Activated naive CD8-positive, alpha-beta T cell treated with anti-CD3 and anti-CD28 coated beads, Interleukin-2, amount 50 U/mL, for 24 hours (primary cell): Measurements from ENCODE around the gene CARNS1.

Source experiments
- ATAC-seq: fragments of 150-1000 bp; cut with Tn5 transposase; one replicate; pipeline ENCODE4 v1.10.0; 2021
- DNase-seq: peaks from one replicate; pipeline ENCODE4 v3.0.0; 2021
- H3K27ac Mint-ChIP-seq: one replicate; pipeline ENCODE4 v1.8.0; 2021; ENCODE audit warnings: mild to moderate bottlenecking, mixed read lengths
- H3K27me3 Mint-ChIP-seq: one replicate; pipeline ENCODE4 v1.8.0; 2021; ENCODE audit warnings: mixed read lengths
- H3K36me3 Mint-ChIP-seq: one replicate; pipeline ENCODE4 v1.8.0; 2021; ENCODE audit warnings: low read depth, mixed read lengths
- H3K4me1 Mint-ChIP-seq: one replicate; pipeline ENCODE4 v1.8.0; 2021; ENCODE audit warnings: mixed read lengths
- H3K4me3 Mint-ChIP-seq: one replicate; pipeline ENCODE4 v1.8.0; 2021; ENCODE audit warnings: mild to moderate bottlenecking, moderate library complexity, mixed read lengths
- H3K9me3 Mint-ChIP-seq: one replicate; pipeline ENCODE4 v1.8.0; 2021; ENCODE audit warnings: mixed read lengths

The CARNS1 gene

DNA sequence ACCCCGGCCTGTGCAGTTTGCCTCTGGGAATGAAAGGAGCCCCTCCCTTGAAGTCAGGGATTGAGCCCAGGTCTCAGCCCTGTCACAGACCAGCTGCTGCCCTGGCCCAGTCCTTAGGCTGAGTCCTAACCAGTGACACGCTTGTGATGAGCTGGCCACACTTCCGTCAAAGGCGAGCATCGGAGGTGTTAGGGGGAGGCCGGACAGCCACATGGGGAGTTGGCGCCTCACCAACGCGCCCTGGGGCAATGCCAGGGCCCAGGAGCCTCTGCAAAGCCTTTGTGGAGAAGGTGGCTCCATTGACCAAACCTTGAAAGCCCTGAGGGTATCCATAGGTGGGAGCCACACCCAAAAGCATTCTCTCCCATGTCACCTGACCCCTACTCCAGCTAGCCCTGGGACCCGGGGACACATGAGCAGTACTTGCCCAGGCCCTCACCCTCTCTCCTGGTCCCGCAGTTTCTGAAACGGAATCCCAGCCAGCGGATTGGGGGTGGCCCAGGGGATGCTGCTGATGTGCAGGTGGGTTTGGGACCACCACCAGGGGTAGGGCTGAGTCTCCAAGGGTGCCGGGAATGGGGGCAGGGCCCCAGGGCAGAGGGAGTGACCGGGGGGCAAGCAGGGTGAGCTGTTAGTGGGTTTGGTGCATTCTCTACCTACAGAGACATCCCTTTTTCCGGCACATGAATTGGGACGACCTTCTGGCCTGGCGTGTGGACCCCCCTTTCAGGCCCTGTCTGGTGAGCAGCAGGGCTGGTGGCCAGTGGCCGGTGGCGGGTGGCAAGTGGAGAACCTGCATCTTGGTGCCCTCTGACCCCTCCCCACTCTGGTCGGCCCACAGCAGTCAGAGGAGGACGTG lies 18.3 kb downstream of the CARNS1 start:
- H3K4me1 Mint-ChIP-seq = peaks cover 61% of the 10 kb centered on the region
- peak overlapping the region; percentile 76 for H3K27ac Mint-ChIP-seq
- peak overlapping the region; percentile 58 for H3K4me3 Mint-ChIP-seq
- DNase-seq (no peak), ATAC-seq (no peak)
- H3K36me3 Mint-ChIP-seq = peaks cover 28% of the 10 kb centered on the region
- no peaks in the 10 kb centered on the region for H3K27me3 Mint-ChIP-seq
- no peaks in the 10 kb centered on the region for H3K9me3 Mint-ChIP-seq

GRCh38 chr11:67434395-67434881 lies 19.0 kb downstream of the CARNS1 start:
- H3K36me3 Mint-ChIP-seq = peaks cover 34% of the 10 kb centered on the region
- peak overlapping the region; percentile 58 for H3K4me3 Mint-ChIP-seq
- peaks cover 63% of the 10 kb centered on the region for H3K4me1 Mint-ChIP-seq
- ATAC-seq (peak; percentile 5), DNase-seq (no peak)
- H3K9me3 Mint-ChIP-seq = no peaks in the 10 kb centered on the region
- peak overlapping the region; percentile 76 for H3K27ac Mint-ChIP-seq
- no peaks in the 10 kb centered on the region for H3K27me3 Mint-ChIP-seq

GRCh38 chr11:67435031-67435726 lies 19.7 kb downstream of the CARNS1 start:
- Mint-ChIP-seq H3K4me3 (peak overlapping the region; percentile 94), H3K36me3 (peaks cover 35% of the 10 kb centered on the region)
- peak; percentile 69 for DNase-seq

GRCh38 chr11:67435727-67436458 lies 20.4 kb downstream of the CARNS1 start:
- peak; percentile 3 for ATAC-seq
- peaks cover 34% of the 10 kb centered on the region for H3K36me3 Mint-ChIP-seq
- no peak for DNase-seq
- no peaks in the 10 kb centered on the region for H3K9me3 Mint-ChIP-seq
- peaks cover 66% of the 10 kb centered on the region for H3K4me1 Mint-ChIP-seq
- peak overlapping the region; percentile 94 for H3K4me3 Mint-ChIP-seq
- H3K27ac Mint-ChIP-seq = peak overlapping the region; percentile 91
- no peaks in the 10 kb centered on the region for H3K27me3 Mint-ChIP-seq

More at GRCh38 chr11:67435031-67435726, 19.7 kb downstream of the CARNS1 start:
- no peaks in the 10 kb centered on the region for H3K9me3 Mint-ChIP-seq
- ATAC-seq = peak; percentile 2
- no peaks in the 10 kb centered on the region for H3K27me3 Mint-ChIP-seq
- peaks cover 63% of the 10 kb centered on the region for H3K4me1 Mint-ChIP-seq
- H3K27ac Mint-ChIP-seq = peak overlapping the region; percentile 91

- Mint-ChIP-seq H3K36me3 (peaks cover 33% of the 10 kb centered on the region), H3K27me3 (no peaks in the 10 kb centered on the region), H3K9me3 (no peaks in the 10 kb centered on the region), H3K4me3 (peak overlapping the region; percentile 94), H3K27ac (peak overlapping the region; percentile 91), H3K4me1 (peaks cover 71% of the 10 kb centered on the region)
- ATAC-seq (peak; percentile 43), DNase-seq (peak; percentile 87)
These were observed 21.1 kb downstream of the CARNS1 start for GRCh38 chr11:67436459-67437081.

DNA sequence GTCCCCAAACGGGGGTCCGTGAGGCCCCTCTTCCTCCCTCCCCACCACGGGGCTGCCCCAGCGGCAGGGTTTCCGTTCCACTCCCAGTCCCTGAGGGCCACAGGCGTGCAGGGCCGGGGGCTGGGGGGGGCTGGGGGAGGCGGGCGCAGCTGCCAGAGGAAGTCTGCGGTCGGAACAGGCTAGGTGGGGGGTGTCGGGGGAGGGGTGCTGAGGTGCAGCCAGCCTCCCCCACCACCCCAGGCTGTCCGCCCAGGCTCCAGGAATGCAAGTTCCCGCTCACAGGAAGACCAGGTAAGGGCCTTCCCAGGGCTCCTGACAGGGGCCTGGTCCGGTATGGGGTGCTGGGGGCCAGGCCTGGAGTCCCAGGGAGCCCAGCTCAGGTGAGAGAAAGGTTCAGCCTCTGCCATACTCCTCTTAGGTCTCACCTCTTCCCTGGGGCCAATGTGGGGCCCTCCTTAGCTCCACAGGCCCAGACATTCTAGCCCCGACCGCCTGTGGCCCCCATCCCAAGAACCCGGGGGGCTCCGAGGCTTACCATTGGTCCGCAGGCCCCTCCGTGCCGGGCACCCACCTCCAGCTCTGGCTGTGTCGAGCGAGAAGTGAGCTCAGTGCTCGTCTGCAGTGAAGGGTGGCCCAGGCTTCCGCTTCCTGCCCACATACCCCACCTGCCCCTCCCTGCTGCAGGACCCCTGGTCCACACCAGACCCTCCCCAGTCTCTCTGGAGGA lies 21.8 kb downstream of the CARNS1 start, which contains the start of gene PTPRCAP:
PTPRCAP (minus strand) TSS at position 601 of the 727 bp plus-strand sequence; CDS start at position 538, 63 bp downstream.
- no peaks in the 10 kb centered on the region for H3K27me3 Mint-ChIP-seq
- H3K9me3 Mint-ChIP-seq = no peaks in the 10 kb centered on the region
- ATAC-seq (peak; percentile 13), DNase-seq (peak; percentile 77)
- peak within 1 kb of the TSS; percentile 91 for H3K27ac Mint-ChIP-seq
- peaks cover 27% of the 10 kb centered on the region for H3K36me3 Mint-ChIP-seq
- H3K4me1 Mint-ChIP-seq = peaks cover 68% of the 10 kb centered on the region
- peak within 1 kb of the TSS; percentile 94 for H3K4me3 Mint-ChIP-seq

DNA sequence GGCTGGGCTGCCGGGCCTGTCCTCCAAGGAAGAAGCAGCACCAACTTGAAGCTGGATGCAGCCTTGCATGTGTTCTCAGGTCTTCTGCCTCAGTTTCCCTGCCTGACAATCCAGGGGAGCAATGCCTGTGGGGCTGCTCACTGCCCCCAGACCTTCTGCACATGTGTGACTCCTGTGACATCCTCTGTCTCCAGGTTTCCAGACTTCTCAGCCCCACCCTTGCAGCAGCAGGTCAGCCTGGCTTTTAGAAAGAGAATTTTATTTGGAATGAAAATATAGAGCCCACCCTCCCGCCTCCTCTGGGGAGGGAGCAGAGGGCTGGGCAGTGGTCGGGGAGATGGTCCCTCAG lies 22.3 kb downstream of the CARNS1 start:
- Mint-ChIP-seq H3K27ac (peak overlapping the region; percentile 89), H3K4me3 (peak overlapping the region; percentile 94), H3K4me1 (peaks cover 66% of the 10 kb centered on the region), H3K9me3 (no peaks in the 10 kb centered on the region), H3K36me3 (peaks cover 27% of the 10 kb centered on the region), H3K27me3 (no peaks in the 10 kb centered on the region)
- ATAC-seq (no peak), DNase-seq (no peak)

DNA sequence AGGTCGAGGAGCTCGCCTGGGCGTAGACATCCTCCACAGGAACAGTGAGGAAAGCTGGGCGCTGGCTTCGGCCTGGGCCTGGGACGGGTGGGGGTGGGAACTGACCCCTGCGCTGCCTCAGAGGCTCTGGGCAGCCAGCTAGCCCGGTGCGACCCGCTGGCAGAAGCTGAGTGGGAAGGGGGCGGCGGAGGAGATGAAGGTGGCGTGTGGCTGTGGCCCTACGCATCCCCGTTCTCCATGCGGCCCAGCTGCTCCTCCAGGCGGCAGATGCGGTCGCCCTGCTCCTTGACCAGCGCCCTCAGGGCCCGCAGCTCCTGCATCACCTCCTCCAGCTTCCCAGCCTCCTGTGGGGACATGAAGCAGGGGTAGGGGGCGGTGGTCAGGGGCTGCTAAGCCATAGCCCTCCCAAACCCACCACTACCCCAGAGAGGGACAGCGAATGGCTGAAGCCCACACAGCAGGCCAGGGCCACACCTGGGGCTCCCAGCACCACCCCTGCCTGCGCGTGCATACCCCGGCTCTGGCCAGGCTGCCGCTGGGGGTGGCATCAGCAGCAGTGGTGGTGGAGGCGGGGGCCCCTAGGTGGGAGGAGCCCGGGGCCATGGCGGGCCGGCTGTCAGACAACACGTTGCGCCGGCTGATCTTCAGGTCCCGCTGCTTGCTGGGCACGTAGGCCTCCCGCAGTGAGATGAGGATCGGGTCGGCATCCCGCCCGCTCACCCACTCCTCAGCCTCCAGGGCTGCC lies 22.9 kb downstream of the CARNS1 start:
- no peaks in the 10 kb centered on the region for H3K27me3 Mint-ChIP-seq
- peak overlapping the region; percentile 89 for H3K27ac Mint-ChIP-seq
- DNase-seq (peak; percentile 85), ATAC-seq (peak; percentile 48)
- H3K4me3 Mint-ChIP-seq = peak overlapping the region; percentile 94
- no peaks in the 10 kb centered on the region for H3K9me3 Mint-ChIP-seq
- peaks cover 27% of the 10 kb centered on the region for H3K36me3 Mint-ChIP-seq
- H3K4me1 Mint-ChIP-seq = peaks cover 63% of the 10 kb centered on the region

GRCh38 chr11:67439321-67440228 lies 24.1 kb downstream of the CARNS1 start:
- DNase-seq (no peak), ATAC-seq (no peak)
- Mint-ChIP-seq H3K36me3 (peaks cover 25% of the 10 kb centered on the region), H3K9me3 (no peaks in the 10 kb centered on the region), H3K4me1 (peaks cover 62% of the 10 kb centered on the region), H3K4me3 (peak overlapping the region; percentile 94), H3K27ac (peak overlapping the region; percentile 85), H3K27me3 (no peaks in the 10 kb centered on the region)

- DNase-seq = no peak
- Mint-ChIP-seq H3K36me3 (peaks cover 21% of the 10 kb centered on the region), H3K27me3 (no peaks in the 10 kb centered on the region), H3K27ac (peak overlapping the region; percentile 83), H3K9me3 (no peaks in the 10 kb centered on the region), H3K4me3 (peak overlapping the region; percentile 94), H3K4me1 (peaks cover 65% of the 10 kb centered on the region)
- ATAC-seq = no peak
These were observed 25.0 kb downstream of the CARNS1 start for GRCh38 chr11:67440229-67441097.

- no peak for ATAC-seq
- Mint-ChIP-seq H3K27me3 (no peaks in the 10 kb centered on the region), H3K4me3 (no peak overlapping the region), H3K27ac (peak overlapping the region; percentile 56), H3K36me3 (peaks cover 18% of the 10 kb centered on the region), H3K9me3 (no peaks in the 10 kb centered on the region), H3K4me1 (peaks cover 67% of the 10 kb centered on the region)
- no peak for DNase-seq
These were observed 25.7 kb downstream of the CARNS1 start for GRCh38 chr11:67441098-67441563.
